ENCODE measurements around the gene ALDOB. TPM values are rescaled to one million over a fixed set of nuclear protein-coding genes. Genes with fewer than 3 reads are reported as not detected.

ALDOB gene
- total and polyA plus RNA-seq, 2 of the 8 experiments (the other 6 are each of a cell fraction or from before 2014, with no cell fraction given), result not detected

GRCh38 chr9:101438523-101438922, 2.9 kb upstream of the ALDOB start (continued):
- TF ChIP-seq CHD7 (IDR thresholded peaks at IDR 0.05; ENCODE audit: insufficient replicate concordance, low read length) (no peak), SP4 (IDR thresholded peaks at IDR 0.05; ENCODE audit: low read length) (no peak), YY1 (IDR thresholded peaks at IDR 0.05; ENCODE audit: low read depth, low read length) (no peak)
